Measurements from ENCODE around the gene WDR83.

DNA sequence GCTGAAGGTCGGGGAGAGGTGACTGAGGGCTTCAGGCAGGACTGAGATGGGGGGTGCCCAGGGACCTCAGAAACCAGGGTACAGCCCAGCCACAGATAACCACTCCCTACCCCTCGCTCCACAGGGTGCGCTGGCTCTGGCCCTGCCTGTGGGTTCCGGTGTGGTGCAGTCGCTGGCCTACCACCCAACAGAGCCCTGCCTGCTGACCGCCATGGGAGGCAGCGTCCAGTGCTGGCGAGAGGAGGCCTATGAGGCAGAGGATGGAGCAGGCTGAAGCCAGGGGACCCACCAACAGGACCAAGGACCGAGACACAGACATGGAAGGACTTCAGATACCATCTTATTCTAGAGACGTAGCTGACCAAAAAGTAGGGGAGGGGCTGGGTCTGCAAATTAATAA, 8.8 kb downstream of the WDR83 start:
- TF ChIP-seq, protein P1, sequence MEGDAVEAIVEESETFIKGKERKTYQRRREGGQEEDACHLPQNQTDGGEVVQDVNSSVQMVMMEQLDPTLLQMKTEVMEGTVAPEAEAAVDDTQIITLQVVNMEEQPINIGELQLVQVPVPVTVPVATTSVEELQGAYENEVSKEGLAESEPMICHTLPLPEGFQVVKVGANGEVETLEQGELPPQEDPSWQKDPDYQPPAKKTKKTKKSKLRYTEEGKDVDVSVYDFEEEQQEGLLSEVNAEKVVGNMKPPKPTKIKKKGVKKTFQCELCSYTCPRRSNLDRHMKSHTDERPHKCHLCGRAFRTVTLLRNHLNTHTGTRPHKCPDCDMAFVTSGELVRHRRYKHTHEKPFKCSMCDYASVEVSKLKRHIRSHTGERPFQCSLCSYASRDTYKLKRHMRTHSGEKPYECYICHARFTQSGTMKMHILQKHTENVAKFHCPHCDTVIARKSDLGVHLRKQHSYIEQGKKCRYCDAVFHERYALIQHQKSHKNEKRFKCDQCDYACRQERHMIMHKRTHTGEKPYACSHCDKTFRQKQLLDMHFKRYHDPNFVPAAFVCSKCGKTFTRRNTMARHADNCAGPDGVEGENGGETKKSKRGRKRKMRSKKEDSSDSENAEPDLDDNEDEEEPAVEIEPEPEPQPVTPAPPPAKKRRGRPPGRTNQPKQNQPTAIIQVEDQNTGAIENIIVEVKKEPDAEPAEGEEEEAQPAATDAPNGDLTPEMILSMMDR (IDR thresholded peaks at IDR 0.05; ENCODE audit: low read depth, low read length, poor library complexity, severe bottlenecking): no peak
- no peak for TF ChIP-seq EZH2phosphoT487 (IDR thresholded peaks at IDR 0.05; ENCODE audit: borderline replicate concordance, low read length)

Data from DOHH2 (cell line).